ENCODE measurements around the gene PANK2.
"Not testable (repeated sequence)": the region's sequence is repeated elsewhere in the genome, so short reads cannot be mapped to it uniquely, and the experiment has no call there.

- TF ChIP-seq POLR2A, CTCF (IDR thresholded peaks at IDR 0.05): not testable (repeated sequence)
Measured at GRCh38 chr20:3906744-3907721, 17.8 kb downstream of the PANK2 start.

Data from lower leg skin (tissue), 3 donors.